Mesothelial cell of epicardium (in vitro differentiated cells): Measurements from ENCODE around the gene CPLX1. TPM values are rescaled to one million over a fixed set of nuclear protein-coding genes. Genes with fewer than 3 reads are reported as not detected.

Source experiments
- DNase-seq, 2 experiments: peaks; one replicate each; pipeline ENCODE4 v3.0.0; 2021; ENCODE audit warnings: low spot score in 2 of 2; ENCODE audit not compliant: unreplicated experiment in 2 of 2
- H3K27ac Mint-ChIP-seq: 2 replicates; pipeline ENCODE4 v1.8.0; 2021; ENCODE audit warnings: mixed read lengths
- H3K27me3 Mint-ChIP-seq: 2 replicates; pipeline ENCODE4 v1.8.0; 2021; ENCODE audit warnings: low read depth, mixed read lengths
- H3K36me3 Mint-ChIP-seq: 2 replicates; pipeline ENCODE4 v1.8.0; 2021; ENCODE audit warnings: mixed read lengths
- H3K4me1 Mint-ChIP-seq: 2 replicates; pipeline ENCODE4 v1.8.0; 2021; ENCODE audit warnings: mixed read lengths
- H3K4me3 Mint-ChIP-seq: 2 replicates; pipeline ENCODE4 v1.8.0; 2021; ENCODE audit warnings: mild to moderate bottlenecking, moderate library complexity, mixed read lengths
- H3K9me3 Mint-ChIP-seq: 2 replicates; pipeline ENCODE4 v1.8.0; 2021; ENCODE audit warnings: mixed read lengths
- total RNA-seq: library from RNA; stranded (reverse); gene quantifications from 3 replicates; pipeline ENCODE4 v1.2.1, GENCODE V29; 2021
- TF ChIP-seq, protein P1 (sequence below): fragments of 200-600 bp; sonication (generic); IDR thresholded peaks from one replicate; pipeline ENCODE4 v1.5.0; 2021; ENCODE audit warnings: antibody characterized with exemption; ENCODE audit not compliant: unreplicated experiment

Gene CPLX1
- total RNA-seq, 1 donor from 2014 or later, result 4.6 TPM

DNA sequence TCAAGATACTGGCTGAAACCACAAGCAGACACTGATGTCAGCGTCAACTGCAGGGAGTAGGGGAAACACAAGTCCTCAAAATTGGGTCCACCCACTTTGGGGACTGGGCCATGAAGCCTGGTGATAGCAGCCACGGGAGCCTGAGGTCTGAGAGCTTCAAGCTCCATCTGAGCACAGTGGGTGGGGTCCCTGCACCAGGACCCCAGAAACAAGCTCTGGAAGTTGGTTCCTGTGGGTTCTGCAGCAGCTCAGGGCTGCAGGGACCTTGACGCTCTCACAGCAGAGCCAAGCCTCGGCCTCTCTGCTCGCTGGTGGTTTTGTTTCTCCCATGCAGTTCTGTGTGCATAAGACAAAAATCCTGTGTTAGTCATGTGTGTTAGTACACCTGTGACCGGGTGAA lies 54.5 kb downstream of the CPLX1 start:
- no peak for DNase-seq
- Mint-ChIP-seq H3K36me3 (peaks cover 34% of the 10 kb centered on the region), H3K4me3 (no peak overlapping the region), H3K9me3 (no peaks in the 10 kb centered on the region), H3K4me1 (peaks cover 6% of the 10 kb centered on the region), H3K27ac (peak overlapping the region; percentile 72), H3K27me3 (no peaks in the 10 kb centered on the region)
- TF ChIP-seq, protein P1, sequence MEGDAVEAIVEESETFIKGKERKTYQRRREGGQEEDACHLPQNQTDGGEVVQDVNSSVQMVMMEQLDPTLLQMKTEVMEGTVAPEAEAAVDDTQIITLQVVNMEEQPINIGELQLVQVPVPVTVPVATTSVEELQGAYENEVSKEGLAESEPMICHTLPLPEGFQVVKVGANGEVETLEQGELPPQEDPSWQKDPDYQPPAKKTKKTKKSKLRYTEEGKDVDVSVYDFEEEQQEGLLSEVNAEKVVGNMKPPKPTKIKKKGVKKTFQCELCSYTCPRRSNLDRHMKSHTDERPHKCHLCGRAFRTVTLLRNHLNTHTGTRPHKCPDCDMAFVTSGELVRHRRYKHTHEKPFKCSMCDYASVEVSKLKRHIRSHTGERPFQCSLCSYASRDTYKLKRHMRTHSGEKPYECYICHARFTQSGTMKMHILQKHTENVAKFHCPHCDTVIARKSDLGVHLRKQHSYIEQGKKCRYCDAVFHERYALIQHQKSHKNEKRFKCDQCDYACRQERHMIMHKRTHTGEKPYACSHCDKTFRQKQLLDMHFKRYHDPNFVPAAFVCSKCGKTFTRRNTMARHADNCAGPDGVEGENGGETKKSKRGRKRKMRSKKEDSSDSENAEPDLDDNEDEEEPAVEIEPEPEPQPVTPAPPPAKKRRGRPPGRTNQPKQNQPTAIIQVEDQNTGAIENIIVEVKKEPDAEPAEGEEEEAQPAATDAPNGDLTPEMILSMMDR, result no peak

DNA sequence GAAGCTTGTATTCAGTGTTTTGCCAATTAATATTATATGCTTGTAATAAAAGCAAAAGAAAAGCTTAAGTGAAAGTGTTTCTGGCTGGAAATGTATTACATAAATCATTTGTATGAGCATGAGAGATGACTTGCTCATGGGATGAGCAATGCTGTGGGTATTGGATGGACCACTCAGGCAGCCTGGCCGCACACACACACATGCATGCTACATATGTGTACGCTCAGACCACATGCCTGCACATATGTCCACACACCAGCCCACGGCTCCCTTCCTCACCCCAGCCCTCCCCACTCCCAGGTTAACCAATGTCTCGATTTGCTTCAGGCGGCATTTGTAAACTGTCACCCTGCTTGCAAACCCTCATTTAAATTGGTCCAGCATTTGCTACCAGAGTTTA lies 55.9 kb downstream of the CPLX1 start:
- Mint-ChIP-seq H3K9me3 (no peaks in the 10 kb centered on the region), H3K4me1 (peaks cover 2% of the 10 kb centered on the region), H3K27me3 (no peaks in the 10 kb centered on the region), H3K4me3 (no peak overlapping the region), H3K36me3 (peaks cover 36% of the 10 kb centered on the region), H3K27ac (peak overlapping the region; percentile 11)
- TF ChIP-seq, protein P1, result no peak
- DNase-seq, result no peak

DNA sequence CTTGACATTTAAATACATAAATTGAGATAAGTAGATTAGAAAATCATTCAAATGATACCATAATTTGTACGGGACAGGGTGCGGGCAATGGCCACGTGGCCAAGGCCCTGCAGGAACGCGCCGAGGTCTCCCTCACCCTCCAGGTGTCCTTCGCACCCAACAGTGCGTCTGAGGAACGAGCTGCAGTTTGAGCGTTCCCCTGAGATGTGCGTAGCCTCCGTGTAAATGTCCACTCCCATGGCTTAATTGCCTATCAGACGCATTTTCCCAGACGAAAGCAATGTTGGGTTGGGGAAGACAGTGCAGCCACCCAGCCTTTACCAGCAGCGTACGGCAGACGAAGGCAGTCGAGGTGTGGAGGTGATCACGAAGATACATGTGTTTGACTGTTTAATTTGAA lies 56.4 kb downstream of the CPLX1 start:
- H3K27ac Mint-ChIP-seq, result peak overlapping the region; percentile 11
- peaks cover 2% of the 10 kb centered on the region for H3K4me1 Mint-ChIP-seq
- no peaks in the 10 kb centered on the region for H3K27me3 Mint-ChIP-seq
- no peak overlapping the region for H3K4me3 Mint-ChIP-seq
- H3K9me3 Mint-ChIP-seq, result no peaks in the 10 kb centered on the region
- peaks cover 35% of the 10 kb centered on the region for H3K36me3 Mint-ChIP-seq
- TF ChIP-seq, protein P1, result no peak
- no peak for DNase-seq

DNA sequence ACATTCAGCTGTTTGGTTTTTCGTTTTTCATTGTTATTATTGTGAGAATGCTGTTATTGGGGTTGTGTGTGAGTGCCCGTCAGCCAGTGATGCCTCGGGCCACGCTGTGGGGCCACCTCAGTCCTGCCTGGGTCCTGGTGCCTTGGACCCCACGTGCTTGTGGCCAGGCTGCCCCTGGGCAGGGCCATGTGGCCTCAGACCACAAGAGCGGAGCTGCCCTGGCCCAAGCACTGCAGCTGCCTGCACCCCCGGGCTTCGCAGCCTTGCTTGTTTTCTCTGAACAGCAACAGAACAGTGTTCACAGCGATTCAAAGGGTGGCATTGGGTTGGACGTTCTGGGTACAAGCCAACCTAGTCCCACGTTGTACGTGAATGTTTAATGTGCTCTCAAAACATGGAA lies 56.9 kb downstream of the CPLX1 start:
- no peaks in the 10 kb centered on the region for H3K9me3 Mint-ChIP-seq
- H3K4me1 Mint-ChIP-seq, result no peaks in the 10 kb centered on the region
- TF ChIP-seq, protein P1, result no peak
- no peak overlapping the region for H3K27ac Mint-ChIP-seq
- H3K4me3 Mint-ChIP-seq, result no peak overlapping the region
- DNase-seq, result no peak
- no peaks in the 10 kb centered on the region for H3K27me3 Mint-ChIP-seq
- peaks cover 33% of the 10 kb centered on the region for H3K36me3 Mint-ChIP-seq

DNA sequence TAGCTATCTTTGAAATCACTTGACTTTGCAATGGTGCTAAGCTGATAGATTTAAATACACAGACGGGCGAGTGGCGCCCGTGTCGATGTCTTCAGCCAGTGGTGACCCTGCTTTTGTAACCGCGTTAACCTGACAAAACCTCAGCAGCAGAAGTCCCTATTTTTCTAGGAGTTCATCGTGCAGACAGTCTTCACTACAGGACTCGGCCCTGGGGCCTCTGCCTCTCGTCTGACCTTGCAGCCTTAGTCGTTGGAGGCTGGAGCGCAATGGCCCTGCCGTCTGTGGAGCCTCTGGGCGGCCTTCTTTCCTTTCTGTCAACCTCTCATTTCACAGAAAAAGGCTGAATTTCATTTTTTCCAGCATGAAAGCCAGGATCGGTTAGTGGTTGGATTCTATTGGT lies 57.9 kb downstream of the CPLX1 start:
- Mint-ChIP-seq H3K4me1 (no peaks in the 10 kb centered on the region), H3K27ac (peak overlapping the region; percentile 30), H3K4me3 (no peak overlapping the region), H3K27me3 (no peaks in the 10 kb centered on the region), H3K9me3 (no peaks in the 10 kb centered on the region), H3K36me3 (peaks cover 43% of the 10 kb centered on the region)
- no peak for DNase-seq
- TF ChIP-seq, protein P1, result no peak
